DND-41 (cell line): ENCODE results near the gene CPD.

ENCODE experiments used
- EZH2 ChIP-seq: IDR thresholded peaks from 3 replicates; pipeline ENCODE4 v1.6.1; 2012; ENCODE audit warnings: borderline replicate concordance, low read depth, mild to moderate bottlenecking, moderate library complexity, low read length, inconsistent platforms; ENCODE audit not compliant: severe bottlenecking
- TF ChIP-seq, protein P1 (sequence below): IDR thresholded peaks from 2 replicates; pipeline ENCODE4 v1.5.1; 2012; ENCODE audit warnings: borderline replicate concordance, low read length, moderate library complexity, mild to moderate bottlenecking; ENCODE audit not compliant: poor library complexity, severe bottlenecking; ENCODE audit errors: extremely low read depth

DNA sequence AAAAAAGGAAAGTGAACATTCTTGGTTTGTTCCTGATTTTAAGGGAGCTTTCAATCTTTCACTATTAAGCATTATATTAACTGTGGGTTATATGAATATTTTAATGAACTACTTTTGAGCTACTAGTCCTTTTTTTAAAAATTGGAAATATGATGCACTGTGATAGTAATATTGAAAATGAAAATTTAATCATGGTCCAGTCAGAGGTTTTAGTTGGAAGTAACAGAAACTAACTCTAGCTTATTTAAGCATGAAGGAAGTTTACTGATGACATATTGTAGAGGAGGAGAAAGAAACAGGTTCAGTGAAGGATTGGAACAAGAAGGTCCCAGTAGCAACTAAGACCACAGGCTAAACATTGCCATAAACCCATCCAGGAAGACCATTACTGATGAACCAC lies 24.0 kb upstream of the CPD start:
- TF ChIP-seq, protein P1, sequence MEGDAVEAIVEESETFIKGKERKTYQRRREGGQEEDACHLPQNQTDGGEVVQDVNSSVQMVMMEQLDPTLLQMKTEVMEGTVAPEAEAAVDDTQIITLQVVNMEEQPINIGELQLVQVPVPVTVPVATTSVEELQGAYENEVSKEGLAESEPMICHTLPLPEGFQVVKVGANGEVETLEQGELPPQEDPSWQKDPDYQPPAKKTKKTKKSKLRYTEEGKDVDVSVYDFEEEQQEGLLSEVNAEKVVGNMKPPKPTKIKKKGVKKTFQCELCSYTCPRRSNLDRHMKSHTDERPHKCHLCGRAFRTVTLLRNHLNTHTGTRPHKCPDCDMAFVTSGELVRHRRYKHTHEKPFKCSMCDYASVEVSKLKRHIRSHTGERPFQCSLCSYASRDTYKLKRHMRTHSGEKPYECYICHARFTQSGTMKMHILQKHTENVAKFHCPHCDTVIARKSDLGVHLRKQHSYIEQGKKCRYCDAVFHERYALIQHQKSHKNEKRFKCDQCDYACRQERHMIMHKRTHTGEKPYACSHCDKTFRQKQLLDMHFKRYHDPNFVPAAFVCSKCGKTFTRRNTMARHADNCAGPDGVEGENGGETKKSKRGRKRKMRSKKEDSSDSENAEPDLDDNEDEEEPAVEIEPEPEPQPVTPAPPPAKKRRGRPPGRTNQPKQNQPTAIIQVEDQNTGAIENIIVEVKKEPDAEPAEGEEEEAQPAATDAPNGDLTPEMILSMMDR = no peak
- no peak for TF ChIP-seq EZH2
